Measurements from ENCODE around the gene IVNS1ABP.

IVNS1ABP gene

GRCh38 chr1:185271921-185272320 is 45.1 kb downstream of the IVNS1ABP start:
- H3F3A ChIP-seq (ENCODE audit: control insufficient read depth, insufficient read depth): no peaks in the 10 kb centered on the region
- H3K4me2 ChIP-seq (ENCODE audit: low read length): no peak overlapping the region
- H3K27me3 ChIP-seq (ENCODE audit: control insufficient read depth, low read length): no peaks in the 10 kb centered on the region
- no peak overlapping the region for H3K4me3 ChIP-seq (ENCODE audit: low read length)
- TF ChIP-seq EZH2phosphoT487 (IDR thresholded peaks at IDR 0.05; ENCODE audit: borderline replicate concordance, low read length) (no peak), CTCF (IDR thresholded peaks at IDR 0.05; ENCODE audit: low read depth, low read length, poor library complexity, severe bottlenecking) (no peak)
- no peaks in the 10 kb centered on the region for H3K79me2 ChIP-seq (ENCODE audit: control insufficient read depth, low read length)
- H3K9me3 ChIP-seq (ENCODE audit: control insufficient read depth, insufficient read depth, low read length): no peaks in the 10 kb centered on the region
- no peaks in the 10 kb centered on the region for H3K36me3 ChIP-seq (ENCODE audit: control insufficient read depth, low read length)
- H3K9me2 ChIP-seq (replicated peaks; ENCODE audit: control insufficient read depth, low read length): no peaks in the 10 kb centered on the region
- no peak overlapping the region for H3K27ac ChIP-seq (ENCODE audit: low read depth, low read length)
- no peaks in the 10 kb centered on the region for H4K20me1 ChIP-seq (ENCODE audit: control insufficient read depth, insufficient read depth, low read depth, low read length)
- H3K4me1 ChIP-seq (ENCODE audit: control insufficient read depth, low read length): no peaks in the 10 kb centered on the region

- H3F3A ChIP-seq (ENCODE audit: control insufficient read depth, insufficient read depth): no peaks in the 10 kb centered on the region
- H3K36me3 ChIP-seq (ENCODE audit: control insufficient read depth, low read length): no peaks in the 10 kb centered on the region
- H3K4me3 ChIP-seq (ENCODE audit: low read length): no peak overlapping the region
- H3K4me2 ChIP-seq (ENCODE audit: low read length): no peak overlapping the region
- TF ChIP-seq CTCF (IDR thresholded peaks at IDR 0.05; ENCODE audit: low read depth, low read length, poor library complexity, severe bottlenecking): no peak
- no peak for TF ChIP-seq EZH2phosphoT487 (IDR thresholded peaks at IDR 0.05; ENCODE audit: borderline replicate concordance, low read length)
- H3K4me1 ChIP-seq (ENCODE audit: control insufficient read depth, low read length): no peaks in the 10 kb centered on the region
- H3K27ac ChIP-seq (ENCODE audit: low read depth, low read length): no peak overlapping the region
- no peaks in the 10 kb centered on the region for H3K27me3 ChIP-seq (ENCODE audit: control insufficient read depth, low read length)
- no peaks in the 10 kb centered on the region for H3K9me2 ChIP-seq (replicated peaks; ENCODE audit: control insufficient read depth, low read length)
- no peaks in the 10 kb centered on the region for H3K9me3 ChIP-seq (ENCODE audit: control insufficient read depth, insufficient read depth, low read length)
- H3K79me2 ChIP-seq (ENCODE audit: control insufficient read depth, low read length): no peaks in the 10 kb centered on the region
- H4K20me1 ChIP-seq (ENCODE audit: control insufficient read depth, insufficient read depth, low read depth, low read length): no peaks in the 10 kb centered on the region
These were observed 48.7 kb downstream of the IVNS1ABP start for GRCh38 chr1:185268352-185268751.

GRCh38 chr1:185267701-185268100 is 49.3 kb downstream of the IVNS1ABP start:
- no peaks in the 10 kb centered on the region for H4K20me1 ChIP-seq (ENCODE audit: control insufficient read depth, insufficient read depth, low read depth, low read length)
- no peaks in the 10 kb centered on the region for H3K4me1 ChIP-seq (ENCODE audit: control insufficient read depth, low read length)
- H3K9me2 ChIP-seq (replicated peaks; ENCODE audit: control insufficient read depth, low read length): no peaks in the 10 kb centered on the region
- TF ChIP-seq EZH2phosphoT487 (IDR thresholded peaks at IDR 0.05; ENCODE audit: borderline replicate concordance, low read length) (no peak), CTCF (IDR thresholded peaks at IDR 0.05; ENCODE audit: low read depth, low read length, poor library complexity, severe bottlenecking) (no peak)
- no peaks in the 10 kb centered on the region for H3K79me2 ChIP-seq (ENCODE audit: control insufficient read depth, low read length)
- no peaks in the 10 kb centered on the region for H3K36me3 ChIP-seq (ENCODE audit: control insufficient read depth, low read length)
- H3F3A ChIP-seq (ENCODE audit: control insufficient read depth, insufficient read depth): no peaks in the 10 kb centered on the region
- H3K4me2 ChIP-seq (ENCODE audit: low read length): no peak overlapping the region
- no peak overlapping the region for H3K4me3 ChIP-seq (ENCODE audit: low read length)
- H3K27me3 ChIP-seq (ENCODE audit: control insufficient read depth, low read length): no peaks in the 10 kb centered on the region
- H3K9me3 ChIP-seq (ENCODE audit: control insufficient read depth, insufficient read depth, low read length): no peaks in the 10 kb centered on the region
- no peak overlapping the region for H3K27ac ChIP-seq (ENCODE audit: low read depth, low read length)

GRCh38 chr1:185267301-185267700 is 49.7 kb downstream of the IVNS1ABP start:
- H3F3A ChIP-seq (ENCODE audit: control insufficient read depth, insufficient read depth): no peaks in the 10 kb centered on the region
- no peak overlapping the region for H3K4me2 ChIP-seq (ENCODE audit: low read length)
- H3K27me3 ChIP-seq (ENCODE audit: control insufficient read depth, low read length): no peaks in the 10 kb centered on the region
- no peak overlapping the region for H3K4me3 ChIP-seq (ENCODE audit: low read length)
- H3K27ac ChIP-seq (ENCODE audit: low read depth, low read length): no peak overlapping the region
- no peaks in the 10 kb centered on the region for H3K4me1 ChIP-seq (ENCODE audit: control insufficient read depth, low read length)
- no peaks in the 10 kb centered on the region for H4K20me1 ChIP-seq (ENCODE audit: control insufficient read depth, insufficient read depth, low read depth, low read length)
- H3K9me2 ChIP-seq (replicated peaks; ENCODE audit: control insufficient read depth, low read length): no peaks in the 10 kb centered on the region
- no peaks in the 10 kb centered on the region for H3K9me3 ChIP-seq (ENCODE audit: control insufficient read depth, insufficient read depth, low read length)
- TF ChIP-seq CTCF (IDR thresholded peaks at IDR 0.05; ENCODE audit: low read depth, low read length, poor library complexity, severe bottlenecking): no peak
- no peak for TF ChIP-seq EZH2phosphoT487 (IDR thresholded peaks at IDR 0.05; ENCODE audit: borderline replicate concordance, low read length)
- no peaks in the 10 kb centered on the region for H3K36me3 ChIP-seq (ENCODE audit: control insufficient read depth, low read length)
- H3K79me2 ChIP-seq (ENCODE audit: control insufficient read depth, low read length): no peaks in the 10 kb centered on the region
